Measurements from ENCODE around the gene RNF126. TPM values are rescaled to one million over a fixed set of nuclear protein-coding genes. Genes with fewer than 3 reads are reported as not detected.

RNF126 gene
- total and polyA plus RNA-seq, 8 donors: 11.9 to 33.7 (median 17.4) TPM

DNA sequence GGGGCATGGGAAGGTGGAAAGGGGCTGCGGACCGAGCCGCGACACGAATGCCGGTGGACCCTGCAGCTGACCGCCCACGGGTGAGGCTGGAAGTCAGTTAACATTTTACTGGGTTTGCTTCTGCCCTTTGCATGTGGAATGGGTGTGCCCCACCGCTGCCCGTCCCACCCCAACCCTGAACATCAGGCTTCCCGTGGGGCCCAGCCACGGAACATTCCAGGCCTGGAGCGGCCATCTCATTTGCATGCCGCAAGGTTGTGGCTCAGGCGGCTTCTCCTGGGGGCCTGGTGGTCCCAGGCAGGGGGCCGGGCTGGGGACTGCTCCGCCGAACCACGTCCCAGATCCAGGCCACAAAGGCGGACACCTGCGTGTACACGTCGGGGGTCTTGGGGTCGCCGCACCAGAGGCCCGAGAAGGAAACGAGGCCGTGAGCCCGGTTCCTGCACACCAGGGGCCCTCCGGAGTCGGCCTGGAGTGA is 22.5 kb upstream of the RNF126 start:
- no peaks in the 10 kb centered on the region for H3K36me3 ChIP-seq
- no peak for ATAC-seq
- H3K27ac ChIP-seq: no peak overlapping the region
- intact Hi-C loops (cut with DNase I): no loop called here
- no peaks in the 10 kb centered on the region for H3K27me3 ChIP-seq
- no peak for FAIRE-seq
- TF ChIP-seq, protein P1, sequence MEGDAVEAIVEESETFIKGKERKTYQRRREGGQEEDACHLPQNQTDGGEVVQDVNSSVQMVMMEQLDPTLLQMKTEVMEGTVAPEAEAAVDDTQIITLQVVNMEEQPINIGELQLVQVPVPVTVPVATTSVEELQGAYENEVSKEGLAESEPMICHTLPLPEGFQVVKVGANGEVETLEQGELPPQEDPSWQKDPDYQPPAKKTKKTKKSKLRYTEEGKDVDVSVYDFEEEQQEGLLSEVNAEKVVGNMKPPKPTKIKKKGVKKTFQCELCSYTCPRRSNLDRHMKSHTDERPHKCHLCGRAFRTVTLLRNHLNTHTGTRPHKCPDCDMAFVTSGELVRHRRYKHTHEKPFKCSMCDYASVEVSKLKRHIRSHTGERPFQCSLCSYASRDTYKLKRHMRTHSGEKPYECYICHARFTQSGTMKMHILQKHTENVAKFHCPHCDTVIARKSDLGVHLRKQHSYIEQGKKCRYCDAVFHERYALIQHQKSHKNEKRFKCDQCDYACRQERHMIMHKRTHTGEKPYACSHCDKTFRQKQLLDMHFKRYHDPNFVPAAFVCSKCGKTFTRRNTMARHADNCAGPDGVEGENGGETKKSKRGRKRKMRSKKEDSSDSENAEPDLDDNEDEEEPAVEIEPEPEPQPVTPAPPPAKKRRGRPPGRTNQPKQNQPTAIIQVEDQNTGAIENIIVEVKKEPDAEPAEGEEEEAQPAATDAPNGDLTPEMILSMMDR (IDR thresholded peaks at IDR 0.05): no peak
- no peak overlapping the region for H3K4me3 ChIP-seq
- DNase-seq: peak in 1 of 6 donors; percentile 66
- no peaks in the 10 kb centered on the region for H3K9me3 ChIP-seq
- 77 to 85% methylated on average over 31 of the region's 31 CpGs for WGBS, 2 donors
- no peaks in the 10 kb centered on the region for H3K4me1 ChIP-seq

DNA sequence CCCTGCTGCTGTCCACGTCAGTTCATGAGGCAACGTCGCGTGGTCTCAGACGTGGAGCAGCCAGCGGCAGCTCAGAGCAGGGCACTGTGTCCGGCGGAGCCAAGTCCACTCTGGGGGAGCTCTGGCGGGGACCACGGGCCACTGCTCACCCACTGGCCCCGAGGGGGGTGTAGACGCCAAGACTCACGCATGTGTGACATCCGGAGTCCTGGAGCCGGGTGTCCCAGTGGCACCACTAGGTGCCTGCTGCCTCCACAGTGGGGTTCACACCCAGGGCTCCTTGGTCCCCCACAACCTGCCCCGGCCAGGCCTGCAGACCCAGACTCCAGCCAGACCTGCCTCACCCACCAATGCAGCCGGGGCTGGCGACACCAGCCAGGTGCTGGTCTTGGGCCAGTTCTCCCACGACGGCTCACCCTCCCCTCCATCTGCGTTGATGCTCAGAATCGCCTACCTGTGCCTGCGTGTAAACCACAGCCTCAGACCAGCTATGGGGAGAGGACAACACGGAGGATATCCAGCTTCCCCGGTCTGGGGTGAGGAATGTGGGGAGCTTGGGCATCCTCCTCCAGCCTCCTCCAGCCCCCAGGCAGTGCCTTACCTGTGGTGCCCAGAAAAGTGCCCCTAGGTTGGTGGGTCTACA is 19.8 kb upstream of the RNF126 start:
- no peak overlapping the region for H3K4me3 ChIP-seq
- WGBS, 2 donors: 63 to 69% methylated on average over 25 of the region's 25 CpGs
- no peaks in the 10 kb centered on the region for H3K9me3 ChIP-seq
- ATAC-seq (no peak), FAIRE-seq (no peak), DNase-seq (peak in 2 of 6 donors; percentile 55 to 79)
- intact Hi-C loops (cut with DNase I): no loop called here
- no peaks in the 10 kb centered on the region for H3K36me3 ChIP-seq
- no peak overlapping the region for H3K27ac ChIP-seq
- H3K27me3 ChIP-seq: no peaks in the 10 kb centered on the region
- TF ChIP-seq, protein P1 (IDR thresholded peaks at IDR 0.05): no peak
- peaks cover 0 to 4% (median 3%) of the 10 kb centered on the region in 3 donors for H3K4me1 ChIP-seq

GRCh38 chr19:681029-682019 is 18.3 kb upstream of the RNF126 start:
- Histone ChIP-seq H3K36me3 (no peaks in the 10 kb centered on the region), H3K4me3 (peak overlapping the region in 1 of 4 donors; percentile 86), H3K27ac (peak overlapping the region in 2 of 4 donors; percentile 83 to 85), H3K27me3 (no peaks in the 10 kb centered on the region), H3K4me1 (peaks cover 0 to 9% (median 3%) of the 10 kb centered on the region in 3 donors), H3K9me3 (no peaks in the 10 kb centered on the region)
- ATAC-seq (no peak), DNase-seq (peak in 4 of 6 donors; percentile 60 to 97 (median 92)), FAIRE-seq (no peak)
- intact Hi-C loops (cut with DNase I): no loop called here
- 66 to 72% methylated on average over 53 to 54 of the region's 54 CpGs for WGBS, 2 donors
- TF ChIP-seq, protein P1 (IDR thresholded peaks at IDR 0.05): no peak

GRCh38 chr19:680287-681028 is 17.4 kb upstream of the RNF126 start:
- TF ChIP-seq, protein P1 (IDR thresholded peaks at IDR 0.05): peak; percentile 10 to 31 (median 18)
- H3K27me3 ChIP-seq: no peaks in the 10 kb centered on the region
- H3K4me3 ChIP-seq: peak overlapping the region; percentile 51 to 92 (median 86)
- peak; percentile 99 to 100 (median 100) for DNase-seq
- H3K4me1 ChIP-seq: peaks cover 0 to 9% (median 3%) of the 10 kb centered on the region in 3 donors
- no peaks in the 10 kb centered on the region for H3K36me3 ChIP-seq
- FAIRE-seq: no peak
- intact Hi-C loops (cut with DNase I): no loop called here
- no peaks in the 10 kb centered on the region for H3K9me3 ChIP-seq
- WGBS, 2 donors: 1% methylated on average over 64 to 70 of the region's 70 CpGs
- H3K27ac ChIP-seq: peak overlapping the region; percentile 70 to 91 (median 86)
- ATAC-seq: peak; percentile 84 to 91 (median 88)
